ENCODE measurements around the gene HOXC12. TPM values are rescaled to one million over a fixed set of nuclear protein-coding genes. Genes with fewer than 3 reads are reported as not detected.

The HOXC12 gene
- total RNA-seq, 1 donor from 2014 or later = not detected

DNA sequence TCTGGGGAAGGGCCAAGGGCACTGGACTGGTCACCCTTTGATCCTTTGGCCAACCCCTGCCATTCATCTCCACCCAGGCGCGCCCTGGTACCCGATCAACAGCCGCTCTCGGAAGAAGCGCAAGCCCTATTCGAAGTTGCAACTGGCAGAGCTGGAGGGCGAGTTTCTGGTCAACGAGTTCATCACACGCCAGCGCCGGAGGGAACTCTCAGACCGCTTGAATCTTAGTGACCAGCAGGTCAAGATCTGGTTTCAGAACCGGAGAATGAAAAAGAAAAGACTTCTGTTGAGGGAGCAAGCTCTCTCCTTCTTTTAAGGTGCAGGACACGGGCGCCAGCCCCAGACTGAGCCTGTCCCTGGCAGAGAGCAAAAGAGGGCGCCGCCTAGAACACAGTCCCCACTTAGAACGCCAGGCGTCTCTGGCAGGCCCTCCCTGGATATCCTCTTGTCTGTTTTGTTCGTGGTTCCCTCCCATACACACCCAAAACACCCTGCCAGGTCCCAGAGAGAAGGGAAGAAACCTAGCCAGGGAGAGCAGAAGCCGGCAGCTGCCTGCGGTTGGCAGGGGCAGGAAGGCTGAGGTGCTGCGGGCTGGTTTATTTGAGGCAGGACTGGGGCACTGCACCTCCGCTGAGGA is 1.7 kb downstream of the HOXC12 start:
- no peak for DNase-seq (ENCODE audit: low spot score)

DNA sequence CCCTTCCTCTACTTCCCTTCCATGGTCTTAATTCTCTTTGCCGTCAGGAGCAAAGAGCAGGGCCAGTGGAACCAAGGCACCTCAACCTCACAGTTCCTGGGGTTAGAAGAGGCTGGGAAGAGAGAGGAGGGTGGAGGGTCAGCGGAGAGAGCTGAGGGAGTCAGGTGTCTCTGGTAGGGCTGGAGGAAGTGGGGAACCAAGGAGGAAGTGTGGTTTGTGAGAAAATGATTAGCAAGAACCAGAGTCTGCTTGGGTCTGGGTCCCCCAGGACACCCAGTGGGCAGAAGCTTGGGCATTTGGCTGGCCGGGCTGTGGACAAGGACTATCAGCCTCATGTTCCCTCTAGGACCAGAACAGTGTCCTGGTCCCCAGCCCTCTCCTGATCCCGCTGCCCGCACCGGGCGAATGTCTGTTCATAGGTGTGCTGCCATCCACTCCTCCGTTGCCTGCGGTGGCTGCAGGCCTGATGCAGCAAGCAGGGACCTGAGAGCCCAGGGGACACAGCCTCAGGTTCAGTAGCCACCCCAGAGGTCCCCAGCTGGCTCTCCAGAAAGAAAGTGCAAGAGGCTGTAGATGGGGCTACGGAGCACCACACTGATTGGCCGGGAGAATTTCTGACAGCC is 2.3 kb downstream of the HOXC12 start:
- no peak for DNase-seq (ENCODE audit: low spot score)

DNA sequence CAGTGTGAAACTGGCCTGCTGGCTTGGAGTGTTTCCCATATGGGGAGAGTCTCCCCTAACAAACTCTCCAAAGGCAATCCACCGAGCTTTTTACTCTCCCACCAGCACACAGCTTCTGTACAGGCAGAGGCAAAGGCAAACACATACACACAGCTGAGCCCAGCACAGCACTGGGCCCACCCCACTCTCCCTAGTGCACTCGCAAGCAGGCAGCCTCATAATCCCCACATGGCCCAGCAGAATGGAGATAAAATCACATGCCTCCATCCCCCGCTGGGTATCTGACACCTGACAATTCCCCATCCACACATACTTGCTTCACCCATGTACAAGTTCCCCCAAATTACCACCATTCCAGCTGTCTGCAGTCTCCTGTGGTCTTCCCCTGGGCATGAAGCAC is 3.4 kb downstream of the HOXC12 start:
- no peak for DNase-seq (ENCODE audit: low spot score)

DNA sequence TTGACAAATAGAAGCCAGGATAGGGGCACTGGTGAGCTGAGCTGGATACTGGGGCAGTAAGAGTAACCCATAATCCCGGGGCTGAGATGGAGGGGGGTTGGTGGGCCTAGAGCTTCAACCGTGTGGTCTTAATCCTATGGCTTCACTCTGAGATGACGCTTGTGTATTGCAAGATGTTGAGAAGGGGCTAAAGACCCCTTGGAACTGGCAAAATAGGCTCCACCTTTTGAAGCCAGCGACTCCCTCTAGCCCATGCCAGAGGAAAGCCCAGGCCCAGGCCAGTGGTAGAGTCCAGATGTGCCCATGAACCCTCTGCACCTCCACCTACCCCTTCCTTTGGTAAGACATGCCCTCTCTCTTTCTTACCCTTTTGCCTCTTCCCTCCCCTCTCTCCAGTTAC is 4.6 kb downstream of the HOXC12 start:
- DNase-seq (ENCODE audit: low spot score) = no peak

DNA sequence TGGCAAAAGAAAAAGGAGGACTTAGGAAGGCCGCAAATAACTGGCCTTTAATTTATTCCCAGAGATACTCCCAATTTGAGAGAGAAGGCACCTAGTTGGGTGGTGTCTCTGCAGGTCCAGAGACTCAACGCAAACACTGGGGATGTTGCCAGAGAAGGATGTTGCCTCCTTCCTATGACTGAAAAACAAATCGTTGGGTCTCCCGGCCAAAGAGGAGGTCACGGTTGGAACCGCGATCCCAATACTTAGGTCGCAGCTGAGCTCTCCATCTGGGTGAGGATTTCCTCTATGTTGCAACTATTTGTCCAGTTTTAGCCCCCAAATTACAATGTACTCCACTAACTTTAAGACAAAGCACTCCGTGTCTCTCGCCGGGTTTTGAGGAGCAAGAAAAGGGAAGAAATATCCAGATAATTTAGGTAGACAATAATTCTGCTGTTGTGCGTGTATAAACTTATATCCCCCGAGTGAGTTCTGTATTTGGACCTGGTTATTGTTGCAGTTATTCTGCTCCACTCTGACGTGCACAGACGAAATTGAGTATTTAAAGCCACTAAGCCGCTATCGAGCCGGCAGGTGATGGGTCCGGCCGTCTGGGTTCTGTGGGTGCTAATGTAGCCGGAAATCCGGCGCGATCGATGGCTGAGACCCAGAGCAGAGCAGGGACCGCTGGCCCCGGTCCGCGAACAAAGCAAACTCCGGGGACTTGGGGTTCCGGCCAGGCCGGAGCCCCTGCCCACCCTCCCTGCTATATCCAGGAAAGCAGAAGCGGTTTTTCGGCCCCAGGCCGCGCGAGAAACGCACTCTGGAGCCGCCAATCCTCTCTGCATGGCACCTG is 5.7 kb downstream of the HOXC12 start:
- no peak for DNase-seq (ENCODE audit: low spot score)

DNA sequence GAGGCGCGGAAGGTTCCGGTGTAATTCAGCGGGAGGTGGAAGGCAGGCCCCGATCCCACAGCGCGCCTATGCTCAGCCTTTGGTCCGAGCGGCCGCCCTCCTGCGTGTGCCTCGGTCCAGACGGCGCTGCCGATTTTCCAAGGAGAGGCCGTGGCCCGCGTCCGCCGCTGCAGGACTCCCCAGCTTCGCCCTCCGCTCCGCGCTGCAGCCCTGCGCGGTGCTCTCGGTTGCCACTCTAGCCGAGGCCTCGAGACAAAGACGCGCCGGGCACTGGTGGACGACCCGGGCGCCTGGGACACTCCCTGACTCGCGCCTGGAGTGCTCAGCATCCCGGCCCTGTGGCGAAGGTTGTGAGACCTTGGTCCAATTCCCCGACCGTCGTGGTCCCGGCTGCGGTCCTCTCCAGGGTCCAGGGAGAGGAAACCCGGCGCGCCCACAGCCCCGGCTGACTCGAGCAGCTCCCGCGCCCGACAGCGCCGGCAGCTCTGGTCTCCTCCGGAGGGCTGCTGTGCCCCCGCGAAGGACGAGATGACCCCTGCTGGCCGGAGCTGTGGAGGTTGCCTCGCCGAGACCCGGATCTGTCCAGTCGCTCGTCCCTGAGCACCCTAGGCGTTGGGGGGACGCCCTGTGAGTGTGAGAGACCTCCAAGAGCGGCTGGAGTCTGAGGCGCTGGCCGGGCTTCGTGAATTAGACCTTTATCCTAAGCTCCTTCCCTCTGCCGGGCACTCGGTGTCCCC is 6.5 kb downstream of the HOXC12 start:
- DNase-seq (ENCODE audit: low spot score) = no peak

DNA sequence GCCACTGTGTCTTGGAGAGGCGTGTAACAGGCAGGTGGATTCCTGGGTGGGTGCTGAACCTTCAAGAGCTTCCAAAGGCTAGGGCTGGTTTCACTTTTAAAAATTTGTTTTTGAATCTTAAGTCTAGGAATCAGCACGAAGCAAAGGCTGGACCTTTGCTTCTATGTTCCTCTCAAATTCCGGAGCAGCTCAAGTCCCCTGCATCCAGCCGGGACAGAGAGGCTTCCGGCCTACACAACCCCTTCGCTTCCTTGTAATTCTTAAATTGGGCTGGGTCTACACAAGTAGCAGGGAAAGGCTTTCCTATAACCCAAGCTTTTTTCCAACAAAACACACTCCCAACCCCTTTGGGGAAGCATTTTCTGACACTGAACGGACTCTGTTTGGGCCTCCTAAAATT is 8.3 kb downstream of the HOXC12 start:
- DNase-seq (ENCODE audit: low spot score) = no peak

DNA sequence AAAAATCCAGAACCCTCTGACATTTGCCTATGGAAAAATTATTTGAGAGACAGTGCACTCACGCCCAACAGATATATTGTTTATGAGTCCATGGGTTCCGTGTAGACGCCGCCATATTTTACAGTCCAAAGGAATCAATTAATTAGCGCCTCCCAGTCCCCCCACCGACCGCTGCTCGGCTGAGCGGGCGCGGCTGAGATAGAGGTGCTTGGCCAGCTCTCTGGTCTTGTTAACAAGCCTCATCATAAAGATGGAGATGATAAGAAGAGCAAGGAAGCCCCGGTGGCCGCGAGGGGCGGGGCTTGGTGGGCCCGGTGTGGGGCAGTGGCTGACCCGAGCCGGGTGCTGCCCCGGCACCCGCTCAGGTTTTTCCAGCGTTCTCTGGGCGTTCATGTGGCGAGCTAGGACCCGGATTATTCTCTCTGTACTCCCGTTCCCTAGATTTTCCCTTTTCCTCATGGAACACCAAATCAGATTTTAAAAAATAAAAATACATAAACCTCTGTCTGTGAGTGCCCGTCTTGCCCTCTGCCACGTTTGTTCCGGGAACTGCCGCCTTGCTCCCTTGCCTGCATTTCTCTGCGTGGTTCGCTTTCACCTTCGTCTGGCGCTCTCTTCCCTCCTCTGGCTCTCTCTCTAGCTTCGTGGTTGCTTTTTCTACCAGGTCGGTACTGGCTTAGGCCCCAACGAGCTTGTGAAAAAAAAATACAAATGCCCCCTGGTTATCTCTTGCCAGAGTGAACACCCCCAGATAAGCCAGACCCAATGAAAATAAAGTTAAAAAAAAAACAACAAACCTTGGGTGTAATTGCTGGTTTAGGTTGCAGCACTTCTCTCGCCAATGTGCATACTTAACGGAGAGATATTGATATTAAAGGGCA is 9.0 kb downstream of the HOXC12 start:
- DNase-seq (ENCODE audit: low spot score) = no peak

DNA sequence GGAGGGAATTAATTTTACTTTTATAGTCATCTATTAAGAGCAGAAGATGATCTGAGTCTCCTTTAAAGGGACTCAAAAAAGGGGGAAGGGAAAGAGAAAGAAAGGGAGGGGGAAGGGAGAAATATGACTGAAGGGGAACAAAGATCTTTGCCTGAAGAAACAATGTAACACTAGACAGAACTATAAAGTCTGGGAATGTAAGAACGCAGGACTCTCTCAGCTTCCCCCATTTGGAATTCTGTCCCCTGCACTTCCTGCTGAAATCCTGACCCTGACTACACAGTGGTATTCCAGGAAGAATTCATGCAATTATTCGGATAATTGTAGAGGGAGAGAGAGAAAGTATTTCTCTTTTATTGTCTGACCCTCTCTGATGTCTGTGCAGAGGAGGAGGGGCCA is 9.6 kb downstream of the HOXC12 start:
- DNase-seq (ENCODE audit: low spot score) = no peak

DNA sequence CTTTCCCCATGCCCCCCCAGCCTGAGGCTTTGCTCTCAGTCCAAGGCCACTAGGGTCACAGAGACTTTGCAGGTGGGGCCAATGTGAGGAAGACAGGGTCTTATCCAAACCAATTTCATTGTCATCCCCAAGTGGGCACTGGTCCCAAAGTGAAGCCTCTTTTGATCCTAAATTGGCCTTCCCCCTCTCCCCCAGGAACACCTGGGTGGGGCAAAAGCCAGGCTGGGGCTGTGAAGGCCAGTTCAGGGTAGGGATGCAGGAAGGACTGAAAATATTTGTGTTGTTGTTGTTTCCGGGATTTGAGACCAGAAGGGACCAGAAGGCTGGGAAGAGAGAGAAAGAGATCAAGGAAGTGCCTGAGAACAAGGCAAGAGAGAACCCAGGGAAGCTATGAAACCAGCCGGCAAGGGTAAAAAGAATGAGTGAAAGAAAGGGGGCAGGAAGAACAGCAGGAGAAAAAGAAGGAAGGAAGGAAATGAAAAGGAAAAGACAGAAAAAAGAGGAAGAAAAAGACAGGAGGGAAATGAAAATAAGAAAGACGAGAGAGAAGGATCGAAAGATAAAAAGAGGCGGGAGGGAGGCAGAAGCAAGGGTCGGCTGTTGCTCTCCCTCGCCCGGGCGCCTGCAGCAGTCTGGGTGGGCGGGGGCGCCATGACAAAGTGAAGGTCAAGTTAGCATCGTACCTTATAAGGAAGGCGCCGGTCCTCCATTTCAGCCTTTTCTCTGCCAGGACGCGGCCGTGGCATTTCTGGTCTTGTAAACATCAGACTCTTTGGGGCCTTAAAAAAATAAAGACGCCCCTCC is 10.8 kb downstream of the HOXC12 start:
- DNase-seq (ENCODE audit: low spot score) = no peak

DNA sequence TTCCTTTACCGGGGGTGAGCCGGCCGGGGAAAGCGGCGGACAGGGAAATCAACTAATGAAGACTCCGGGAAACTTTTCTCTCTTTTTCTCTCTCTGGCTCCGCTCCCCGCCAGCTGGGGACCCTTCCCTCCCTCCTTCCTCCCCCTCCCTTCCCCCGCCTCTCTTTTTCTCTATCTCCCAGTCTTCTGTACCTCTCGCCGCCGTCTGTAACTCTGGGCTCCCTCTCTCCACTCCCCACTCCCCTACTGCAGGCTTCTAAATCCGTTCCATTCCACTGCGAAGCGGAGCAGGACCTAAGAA is 11.3 kb downstream of the HOXC12 start:
- no peak for DNase-seq (ENCODE audit: low spot score)

DNA sequence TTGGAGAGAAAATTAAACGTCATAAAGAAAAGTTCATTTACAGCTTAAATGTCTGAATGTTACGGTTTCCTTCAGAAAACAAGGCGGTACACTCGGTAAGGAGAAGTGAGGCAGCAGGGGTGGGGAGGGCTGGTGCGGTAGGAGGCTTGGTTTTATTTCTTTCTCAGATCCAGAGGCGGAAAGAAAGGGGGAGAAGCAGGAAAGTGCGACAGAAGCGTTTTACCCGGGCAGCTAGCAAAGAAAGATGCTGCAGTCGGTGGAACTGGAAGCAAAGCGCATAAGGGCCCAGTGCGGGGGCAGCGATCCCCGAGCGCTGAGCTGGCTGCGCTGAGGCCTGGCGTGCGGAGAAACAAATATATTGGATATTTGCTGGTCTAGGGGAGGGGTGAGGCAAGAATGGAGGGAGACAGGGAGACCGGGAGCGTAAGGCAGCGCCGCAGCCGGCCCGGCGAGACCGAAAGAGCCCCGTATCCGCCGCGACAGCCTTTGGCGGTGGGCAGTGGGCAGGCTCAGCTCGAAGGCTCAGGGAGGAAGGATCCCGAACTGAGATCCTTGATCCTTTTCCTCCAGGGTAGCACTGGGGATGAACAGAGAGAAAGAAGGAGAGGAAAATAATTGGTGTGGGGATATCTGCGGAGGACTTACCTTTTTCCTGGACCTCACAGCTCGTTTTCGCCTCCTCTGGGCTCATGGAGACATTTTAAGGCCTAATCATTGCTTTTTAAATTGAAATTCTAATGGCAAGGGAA is 11.9 kb downstream of the HOXC12 start:
- DNase-seq (ENCODE audit: low spot score) = no peak

DNA sequence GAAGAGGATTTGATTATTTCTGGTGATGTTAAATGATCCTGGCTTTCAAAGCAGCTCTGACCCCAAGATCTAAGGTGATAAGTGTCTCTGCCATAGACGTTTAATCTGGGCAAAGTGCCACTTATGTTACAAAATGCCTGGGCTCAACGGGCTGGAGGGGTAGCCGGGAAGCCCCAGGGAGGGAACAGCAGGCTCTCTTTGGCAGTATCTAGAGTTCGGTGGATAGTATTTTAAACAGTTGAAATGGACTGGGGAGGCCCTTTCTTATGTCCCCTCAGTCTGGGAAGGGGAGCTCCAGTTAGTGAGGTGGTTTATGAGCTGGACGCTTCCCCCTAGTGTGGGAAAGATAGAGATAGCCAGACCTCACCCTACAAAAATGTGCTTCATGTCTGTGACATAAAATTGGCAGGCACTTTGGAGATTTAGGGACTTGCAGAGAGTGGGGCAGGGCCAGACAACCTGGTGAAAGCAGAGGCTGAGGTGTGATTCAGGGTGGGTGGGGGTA is 12.8 kb downstream of the HOXC12 start:
- DNase-seq (ENCODE audit: low spot score) = no peak

DNA sequence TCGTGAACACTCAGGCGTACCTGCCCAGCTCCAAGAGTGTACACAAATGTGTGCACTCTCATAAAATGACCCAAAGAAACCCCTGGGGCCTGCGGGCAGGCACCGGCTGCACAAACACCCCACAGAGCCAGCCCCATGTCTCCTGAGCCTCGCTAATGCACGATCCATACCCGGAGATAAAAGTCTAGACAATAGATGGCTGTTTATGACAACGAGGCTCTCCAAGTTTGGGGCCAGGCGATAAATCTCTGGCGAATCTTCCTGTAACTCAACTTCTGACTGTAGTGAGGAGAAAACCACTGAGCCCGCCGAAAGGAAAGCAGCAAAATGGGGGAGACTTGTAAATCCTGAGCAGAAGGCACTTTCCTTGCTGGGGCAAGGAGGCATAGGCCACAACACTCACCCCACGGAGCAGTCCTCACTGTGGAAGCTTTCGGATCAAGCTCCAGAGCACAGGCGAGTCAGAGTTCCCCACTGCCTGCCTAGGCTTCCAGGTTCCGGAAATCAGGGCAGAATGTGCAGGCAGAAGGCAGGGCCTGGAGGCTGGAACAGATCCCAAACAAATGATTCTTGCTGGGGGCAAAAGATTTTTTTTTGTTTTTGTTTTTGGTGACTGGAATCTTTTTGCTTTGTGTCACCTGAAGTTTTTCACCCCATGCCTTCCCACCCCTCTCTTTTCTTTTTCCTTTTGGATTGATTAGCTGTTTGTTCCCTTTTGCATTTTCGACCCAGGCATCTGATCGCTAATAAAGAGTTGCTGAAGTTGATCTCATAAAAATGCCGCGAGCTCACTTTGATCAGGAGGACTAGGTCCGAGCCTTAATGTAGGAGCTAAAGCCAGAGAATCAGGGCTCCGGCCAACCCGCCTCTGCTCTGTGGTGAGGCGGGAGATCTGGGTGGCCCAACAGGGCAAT is 13.8 kb downstream of the HOXC12 start:
- DNase-seq (ENCODE audit: low spot score) = no peak

DNA sequence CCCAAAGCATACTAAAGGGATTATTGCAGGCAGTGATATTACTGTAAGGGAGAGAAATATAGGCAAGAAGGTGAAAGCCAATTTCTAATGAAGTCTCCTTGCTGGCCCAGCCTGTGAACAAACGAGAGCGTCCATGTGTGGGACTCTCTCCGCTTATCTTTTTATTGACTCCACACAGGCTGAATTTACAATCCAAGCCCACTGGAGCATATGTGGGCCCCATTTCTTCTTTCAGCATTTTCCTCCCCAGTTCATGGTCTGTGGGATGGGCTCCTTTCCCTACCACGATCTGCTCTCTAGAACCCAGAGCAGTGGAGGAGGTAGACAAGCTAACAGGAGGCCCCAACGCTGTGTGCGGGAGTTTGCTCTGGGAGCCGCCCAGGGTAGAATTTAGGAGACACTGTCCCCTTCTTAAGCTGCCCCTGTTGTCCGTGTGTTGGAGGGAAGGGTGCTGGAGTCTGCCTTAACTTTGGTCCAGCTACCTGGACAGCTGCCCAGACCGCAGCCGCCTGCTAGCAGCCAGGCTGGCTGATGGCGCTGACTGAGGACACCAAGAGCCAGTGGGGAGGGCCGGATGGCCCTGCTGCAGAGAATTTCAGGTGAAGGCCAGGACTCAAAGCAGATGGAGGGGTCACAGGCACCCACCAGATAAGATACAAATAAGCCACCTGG is 15.0 kb downstream of the HOXC12 start:
- no peak for DNase-seq (ENCODE audit: low spot score)

DNA sequence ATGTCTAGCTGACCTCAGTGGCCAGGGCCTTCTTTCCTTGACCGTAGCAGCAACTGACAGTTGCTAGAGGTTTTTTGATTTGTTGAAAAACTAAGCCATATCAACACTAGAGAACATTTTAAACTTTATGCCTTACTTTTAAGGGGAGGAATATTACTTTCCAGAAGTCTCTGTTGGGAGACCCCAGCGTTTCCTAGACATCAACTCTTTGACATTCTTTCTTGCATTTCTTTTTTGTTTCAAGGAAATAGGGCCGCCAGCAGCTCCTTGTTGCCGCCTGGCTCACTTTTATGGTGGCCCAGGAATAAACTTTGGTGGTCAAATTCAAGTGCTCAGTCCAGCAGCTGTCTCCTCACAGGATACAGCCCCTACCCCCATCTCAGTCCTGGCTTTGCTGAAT is 15.7 kb downstream of the HOXC12 start:
- DNase-seq (ENCODE audit: low spot score) = no peak

DNA sequence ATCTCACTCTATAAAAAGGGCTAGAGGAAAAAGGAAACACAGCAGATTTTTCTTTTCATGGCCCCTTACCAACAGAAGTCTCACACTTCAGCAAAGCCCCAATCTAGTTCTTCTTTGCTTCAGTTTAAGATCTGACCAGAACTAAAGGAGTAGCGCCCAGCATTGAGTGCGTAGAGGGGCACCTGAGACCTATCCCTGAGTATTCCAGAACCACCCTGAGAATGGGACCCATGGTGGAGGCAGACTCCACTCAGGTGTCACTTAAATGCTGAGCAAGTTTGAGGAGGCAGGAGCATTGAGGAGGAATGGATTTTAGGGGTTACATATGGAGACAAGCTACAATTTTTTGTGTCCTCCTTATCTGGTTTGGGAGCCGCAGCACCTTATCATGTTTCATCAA is 16.4 kb downstream of the HOXC12 start:
- no peak for DNase-seq (ENCODE audit: low spot score)

DNA sequence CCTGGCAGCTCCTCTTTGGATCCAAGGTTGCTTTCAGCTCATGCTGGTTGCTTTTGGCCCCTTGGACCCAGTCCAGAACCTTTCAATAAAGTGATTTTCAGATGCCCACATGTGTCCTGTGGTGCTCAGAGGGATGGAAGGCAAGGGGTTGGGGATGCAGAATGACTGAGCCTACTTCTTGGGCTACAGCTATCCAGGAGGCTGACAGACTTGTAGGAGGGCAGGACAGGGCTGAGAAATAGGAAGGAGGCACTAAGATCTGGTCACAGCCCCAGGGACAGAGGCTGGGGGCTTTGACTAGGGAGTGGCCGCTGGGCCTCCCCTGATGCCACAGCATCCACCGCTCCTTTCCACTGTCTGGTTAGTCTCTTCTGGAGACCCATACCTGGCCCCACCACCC is 17.0 kb downstream of the HOXC12 start:
- no peak for DNase-seq (ENCODE audit: low spot score)
